ENCODE measurements around the gene LDLRAD1.
"Not testable (repeated sequence)": the region's sequence is repeated elsewhere in the genome, so short reads cannot be mapped to it uniquely, and the experiment has no call there.

- TF ChIP-seq, protein P1, sequence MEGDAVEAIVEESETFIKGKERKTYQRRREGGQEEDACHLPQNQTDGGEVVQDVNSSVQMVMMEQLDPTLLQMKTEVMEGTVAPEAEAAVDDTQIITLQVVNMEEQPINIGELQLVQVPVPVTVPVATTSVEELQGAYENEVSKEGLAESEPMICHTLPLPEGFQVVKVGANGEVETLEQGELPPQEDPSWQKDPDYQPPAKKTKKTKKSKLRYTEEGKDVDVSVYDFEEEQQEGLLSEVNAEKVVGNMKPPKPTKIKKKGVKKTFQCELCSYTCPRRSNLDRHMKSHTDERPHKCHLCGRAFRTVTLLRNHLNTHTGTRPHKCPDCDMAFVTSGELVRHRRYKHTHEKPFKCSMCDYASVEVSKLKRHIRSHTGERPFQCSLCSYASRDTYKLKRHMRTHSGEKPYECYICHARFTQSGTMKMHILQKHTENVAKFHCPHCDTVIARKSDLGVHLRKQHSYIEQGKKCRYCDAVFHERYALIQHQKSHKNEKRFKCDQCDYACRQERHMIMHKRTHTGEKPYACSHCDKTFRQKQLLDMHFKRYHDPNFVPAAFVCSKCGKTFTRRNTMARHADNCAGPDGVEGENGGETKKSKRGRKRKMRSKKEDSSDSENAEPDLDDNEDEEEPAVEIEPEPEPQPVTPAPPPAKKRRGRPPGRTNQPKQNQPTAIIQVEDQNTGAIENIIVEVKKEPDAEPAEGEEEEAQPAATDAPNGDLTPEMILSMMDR (IDR thresholded peaks at IDR 0.05), result not testable (repeated sequence)
- TF ChIP-seq ZFX (IDR thresholded peaks at IDR 0.05; ENCODE audit: borderline replicate concordance), result not testable (repeated sequence)
These were observed 23.5 kb downstream of the LDLRAD1 start for GRCh38 chr1:53994516-53994915.

Data from 22Rv1 (cell line).